ENCODE data around the gene COPS9. TPM values are rescaled to one million over a fixed set of nuclear protein-coding genes. Genes with fewer than 3 reads are reported as not detected.

Gene COPS9
- total and polyA plus RNA-seq, 2 donors (not counting 1 experiment from before 2014, with no cell fraction given), result 48.7 to 69.9 TPM

DNA sequence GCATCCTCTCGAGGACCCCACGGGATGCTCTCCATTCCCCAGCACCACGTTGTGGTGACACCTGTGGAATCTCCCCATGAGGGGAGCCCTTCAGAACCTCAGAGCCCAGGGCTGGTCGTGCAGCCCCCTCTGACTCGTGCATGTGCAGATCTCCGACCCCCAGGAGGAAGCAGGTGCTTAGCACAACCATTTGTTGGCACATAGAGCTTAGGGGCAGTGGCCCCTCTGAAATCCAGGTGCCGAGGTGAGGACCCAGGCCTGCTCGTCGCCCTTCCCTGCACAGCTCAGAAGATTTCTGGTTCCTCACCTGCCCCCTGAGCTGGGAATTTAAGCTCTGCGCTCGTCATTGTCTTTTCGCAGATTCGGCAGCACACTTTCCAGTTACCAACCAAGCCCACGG is 5.6 kb upstream of the COPS9 start:
- ATAC-seq (ENCODE audit: low read depth), result no peak
- Histone ChIP-seq H3K4me2 (replicated peaks; ENCODE audit: low read depth, low read length, poor library complexity, severe bottlenecking) (no peak overlapping the region), H3K27me3 (replicated peaks in 1 of 4; ENCODE audit: control extremely low read depth in 1 of 4, control insufficient read depth in 3 of 4, insufficient read depth in 4 of 4, low read length in 3 of 4) (peaks cover 0 to 15% (median 5%) of the 10 kb centered on the region in 4 experiments), H3K79me2 (ENCODE audit: control insufficient read depth, insufficient read depth, low read length) (peaks cover 12% of the 10 kb centered on the region), H3K36me3 (replicated peaks in 1 of 2; ENCODE audit: control extremely low read depth in 1 of 2, control insufficient read depth in 1 of 2, extremely low read depth in 1 of 2, insufficient read depth in 2 of 2, low read length in 1 of 2) (no peaks in the 10 kb centered on the region), H3K4me3 (ENCODE audit: control extremely low read depth in 1 of 5, extremely low read depth in 1 of 5, insufficient read depth in 1 of 5, low read depth in 2 of 5, low read length in 4 of 5) (no peak overlapping the region), H3K27ac (ENCODE audit: low read length in 2 of 2) (no peak overlapping the region), H2AFZ (ENCODE audit: insufficient read depth, low read depth, low read length, poor library complexity, severe bottlenecking) (no peak overlapping the region), H3K9ac (ENCODE audit: low read length) (no peak overlapping the region), H3K9me3 (ENCODE audit: control extremely low read depth in 1 of 3, control insufficient read depth in 2 of 3, insufficient read depth in 1 of 3, low read length in 2 of 3) (no peaks in the 10 kb centered on the region), H4K20me1 (ENCODE audit: control insufficient read depth, insufficient read depth, low read length, poor library complexity, severe bottlenecking) (no peaks in the 10 kb centered on the region), H3K4me1 (ENCODE audit: control insufficient read depth in 2 of 2, insufficient read depth in 2 of 2, low read length in 2 of 2) (peaks cover 9 to 14% of the 10 kb centered on the region in 2 donors)
- no peak for DNase-seq
- CTCF ChIA-PET, result interaction anchor here (1.0 to 9.2 kb wide), 7 partner anchors 9 to 207 kb away, joined by 3 to 136 read pairs (median 13); no protein-coding TSS in a partner anchor
- Mint-ChIP-seq H3K4me3 (no peak overlapping the region), H3K4me1 (peaks cover 7% of the 10 kb centered on the region), H3K9me3 (ENCODE audit: insufficient read depth) (no peaks in the 10 kb centered on the region), H3K27ac (no peak overlapping the region), H3K27me3 (peaks cover 12% of the 10 kb centered on the region)
- TF ChIP-seq EZH2 (IDR thresholded peaks at IDR 0.05; ENCODE audit: borderline replicate concordance, insufficient read depth, low read depth, low read length, poor library complexity, severe bottlenecking), result no peak
- TF ChIP-seq, protein P1, sequence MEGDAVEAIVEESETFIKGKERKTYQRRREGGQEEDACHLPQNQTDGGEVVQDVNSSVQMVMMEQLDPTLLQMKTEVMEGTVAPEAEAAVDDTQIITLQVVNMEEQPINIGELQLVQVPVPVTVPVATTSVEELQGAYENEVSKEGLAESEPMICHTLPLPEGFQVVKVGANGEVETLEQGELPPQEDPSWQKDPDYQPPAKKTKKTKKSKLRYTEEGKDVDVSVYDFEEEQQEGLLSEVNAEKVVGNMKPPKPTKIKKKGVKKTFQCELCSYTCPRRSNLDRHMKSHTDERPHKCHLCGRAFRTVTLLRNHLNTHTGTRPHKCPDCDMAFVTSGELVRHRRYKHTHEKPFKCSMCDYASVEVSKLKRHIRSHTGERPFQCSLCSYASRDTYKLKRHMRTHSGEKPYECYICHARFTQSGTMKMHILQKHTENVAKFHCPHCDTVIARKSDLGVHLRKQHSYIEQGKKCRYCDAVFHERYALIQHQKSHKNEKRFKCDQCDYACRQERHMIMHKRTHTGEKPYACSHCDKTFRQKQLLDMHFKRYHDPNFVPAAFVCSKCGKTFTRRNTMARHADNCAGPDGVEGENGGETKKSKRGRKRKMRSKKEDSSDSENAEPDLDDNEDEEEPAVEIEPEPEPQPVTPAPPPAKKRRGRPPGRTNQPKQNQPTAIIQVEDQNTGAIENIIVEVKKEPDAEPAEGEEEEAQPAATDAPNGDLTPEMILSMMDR (IDR thresholded peaks at IDR 0.05), result no peak
- POLR2A ChIA-PET, result no interaction called here
- WGBS (ENCODE audit: insufficient coverage), result 79% methylated on average over 14 of the region's 14 CpGs
- intact Hi-C loops (cut with micrococcal nuclease), result loop anchor here (5.0 kb wide), 1 partner anchor 1354 kb away; no protein-coding TSS in a partner anchor

DNA sequence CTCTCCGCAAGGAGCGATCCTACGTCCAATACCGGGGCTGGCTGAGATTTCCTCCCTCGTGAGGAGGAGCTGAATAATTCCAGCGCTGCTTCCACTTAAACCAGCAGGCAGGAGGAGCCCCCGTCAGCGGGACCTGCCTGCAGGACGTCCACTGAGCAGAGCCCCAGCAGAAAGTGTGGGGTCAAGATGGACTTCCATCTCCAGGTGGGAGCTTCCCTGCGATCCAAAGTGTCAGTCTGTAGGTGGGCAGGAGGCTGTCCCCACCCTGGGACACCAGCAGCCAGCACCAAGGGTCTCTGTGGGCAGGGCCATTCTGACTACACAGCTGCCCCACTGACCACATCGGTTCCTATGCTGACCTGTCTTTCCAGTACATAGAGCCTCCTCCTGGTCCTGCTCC is 4.8 kb upstream of the COPS9 start:
- H3K9me3 ChIP-seq (ENCODE audit: control extremely low read depth in 1 of 3, control insufficient read depth in 2 of 3, insufficient read depth in 1 of 3, low read length in 2 of 3), result no peaks in the 10 kb centered on the region
- peaks cover 13% of the 10 kb centered on the region for H3K4me1 Mint-ChIP-seq
- ATAC-seq (ENCODE audit: low read depth), result no peak
- H3K9me3 Mint-ChIP-seq (ENCODE audit: insufficient read depth), result no peaks in the 10 kb centered on the region
- H3K4me2 ChIP-seq (replicated peaks; ENCODE audit: low read depth, low read length, poor library complexity, severe bottlenecking), result no peak overlapping the region
- peaks cover 16% of the 10 kb centered on the region for H3K79me2 ChIP-seq (ENCODE audit: control insufficient read depth, insufficient read depth, low read length)
- H2AFZ ChIP-seq (ENCODE audit: insufficient read depth, low read depth, low read length, poor library complexity, severe bottlenecking), result no peak overlapping the region
- TF ChIP-seq, protein P1 (IDR thresholded peaks at IDR 0.05), result no peak
- TF ChIP-seq EZH2 (IDR thresholded peaks at IDR 0.05; ENCODE audit: borderline replicate concordance, insufficient read depth, low read depth, low read length, poor library complexity, severe bottlenecking), result no peak
- peaks cover 12% of the 10 kb centered on the region for H3K27me3 Mint-ChIP-seq
- H3K4me3 Mint-ChIP-seq, result no peak overlapping the region
- no peak overlapping the region for H3K27ac Mint-ChIP-seq
- intact Hi-C loops (cut with micrococcal nuclease), result loop anchor here (5.0 kb wide), 1 partner anchor 1354 kb away; no protein-coding TSS in a partner anchor
- H3K4me3 ChIP-seq (ENCODE audit: control extremely low read depth in 1 of 5, extremely low read depth in 1 of 5, insufficient read depth in 1 of 5, low read depth in 2 of 5, low read length in 4 of 5), result no peak overlapping the region
- H3K27ac ChIP-seq (ENCODE audit: low read length in 2 of 2), result no peak overlapping the region
- no peak for DNase-seq
- no peak overlapping the region for H3K9ac ChIP-seq (ENCODE audit: low read length)
- peaks cover 9 to 15% of the 10 kb centered on the region in 2 donors for H3K4me1 ChIP-seq (ENCODE audit: control insufficient read depth in 2 of 2, insufficient read depth in 2 of 2, low read length in 2 of 2)
- H3K36me3 ChIP-seq (replicated peaks in 1 of 2; ENCODE audit: control extremely low read depth in 1 of 2, control insufficient read depth in 1 of 2, extremely low read depth in 1 of 2, insufficient read depth in 2 of 2, low read length in 1 of 2), result no peaks in the 10 kb centered on the region
- ChIA-PET CTCF (interaction anchor here (3.5 to 9.2 kb wide), 2 partner anchors 77 to 81 kb away, joined by 24 to 136 read pairs; no protein-coding TSS in a partner anchor), POLR2A (no interaction called here)
- peaks cover 0 to 15% (median 5%) of the 10 kb centered on the region in 4 experiments for H3K27me3 ChIP-seq (replicated peaks in 1 of 4; ENCODE audit: control extremely low read depth in 1 of 4, control insufficient read depth in 3 of 4, insufficient read depth in 4 of 4, low read length in 3 of 4)
- 90% methylated on average over 11 of the region's 11 CpGs for WGBS (ENCODE audit: insufficient coverage)
- H4K20me1 ChIP-seq (ENCODE audit: control insufficient read depth, insufficient read depth, low read length, poor library complexity, severe bottlenecking), result no peaks in the 10 kb centered on the region

Measured in B cell (primary cell).